GM23338 (cell line): ENCODE results near the gene TGDS. TPM values are rescaled to one million over a fixed set of nuclear protein-coding genes. Genes with fewer than 3 reads are reported as not detected.

Experiments used
- ATAC-seq: fragments of 200-7000 bp; cut with Tn5 transposase; 3 replicates; pipeline ENCODE4 v1.9.1; 2020
- DNase-seq: peaks from one replicate; pipeline ENCODE4 v3.0.0-alpha.2; 2015; ENCODE audit warnings: low spot score
- H2AFZ ChIP-seq: fragments of 200-600 bp; sonication (generic); 2 replicates; pipeline ENCODE4 v1.8.0; 2016; ENCODE audit warnings: antibody characterized with exemption, mild to moderate bottlenecking, moderate library complexity
- H3F3A ChIP-seq: fragments of 200-600 bp; sonication (generic); replicated peaks from 2 replicates; pipeline ENCODE4 v1.8.0; 2017; ENCODE audit warnings: antibody characterized with exemption, mixed run types, low read depth
- H3K27ac ChIP-seq: fragments of 200-600 bp; sonication (generic); 2 replicates; pipeline ENCODE4 v1.6.1; 2016; ENCODE audit warnings: low read depth
- H3K27me3 ChIP-seq: fragments of 200-600 bp; sonication (generic); 2 replicates; pipeline ENCODE4 v1.8.0; 2016; ENCODE audit warnings: mild to moderate bottlenecking, mixed run types, moderate library complexity; ENCODE audit not compliant: insufficient read depth
- H3K36me3 ChIP-seq: fragments of 200-600 bp; sonication (generic); 2 replicates; pipeline ENCODE4 v1.8.0; 2016; ENCODE audit warnings: mild to moderate bottlenecking; ENCODE audit not compliant: insufficient read depth
- H3K4me1 ChIP-seq: fragments of 200-600 bp; sonication (generic); 2 replicates; pipeline ENCODE4 v1.8.0; 2016; ENCODE audit warnings: mild to moderate bottlenecking, moderate library complexity; ENCODE audit not compliant: insufficient read depth
- H3K4me2 ChIP-seq: fragments of 200-600 bp; sonication (generic); 2 replicates; pipeline ENCODE4 v1.7.1; 2017; ENCODE audit warnings: mixed run types
- H3K4me3 ChIP-seq: fragments of 200-600 bp; sonication (generic); 2 replicates; pipeline ENCODE4 v1.6.1; 2016; ENCODE audit warnings: mixed run types
- H3K79me2 ChIP-seq: fragments of 200-600 bp; sonication (generic); replicated peaks from 2 replicates; pipeline ENCODE4 v1.8.0; 2017; ENCODE audit warnings: mild to moderate bottlenecking; ENCODE audit not compliant: insufficient read depth
- H3K9me2 ChIP-seq: fragments of 200-600 bp; sonication (generic); 2 replicates; pipeline ENCODE4 v1.8.0; 2017; ENCODE audit not compliant: insufficient read depth
- H4K20me1 ChIP-seq: fragments of 200-600 bp; sonication (generic); replicated peaks from 2 replicates; pipeline ENCODE4 v1.8.0; 2017; ENCODE audit warnings: mild to moderate bottlenecking; ENCODE audit not compliant: insufficient read depth
- H3K27ac Mint-ChIP-seq: 2 replicates; pipeline ENCODE4 v1.8.0; 2020; ENCODE audit warnings: inconsistent platforms, mild to moderate bottlenecking, moderate library complexity, mixed read lengths
- H3K27me3 Mint-ChIP-seq: 3 replicates; pipeline ENCODE4 v1.8.0; 2022; ENCODE audit warnings: low read depth, mild to moderate bottlenecking, moderate library complexity, mixed read lengths, inconsistent platforms; ENCODE audit not compliant: insufficient read depth, poor library complexity
- H3K36me3 Mint-ChIP-seq: 3 replicates; pipeline ENCODE4 v1.8.0; 2021; ENCODE audit warnings: low read depth, mild to moderate bottlenecking, inconsistent platforms, moderate library complexity, mixed read lengths
- H3K4me1 Mint-ChIP-seq: 3 replicates; pipeline ENCODE4 v1.8.0; 2020; ENCODE audit warnings: mild to moderate bottlenecking, inconsistent platforms, mixed read lengths
- H3K4me3 Mint-ChIP-seq: 3 replicates; pipeline ENCODE4 v1.8.0; 2021; ENCODE audit warnings: moderate library complexity, mild to moderate bottlenecking, inconsistent platforms, mixed read lengths
- H3K9me3 Mint-ChIP-seq: 3 replicates; pipeline ENCODE4 v1.8.0; 2020; ENCODE audit warnings: moderate library complexity, mild to moderate bottlenecking, inconsistent platforms, mixed read lengths
- CREB1 ChIP-seq: fragments of 250-450 bp; sonication (Bioruptor Pico); IDR thresholded peaks from 2 replicates; pipeline ENCODE4 v1.5.0; 2020; ENCODE audit warnings: low read depth, mild to moderate bottlenecking, moderate library complexity
- CTCF ChIP-seq, 2 experiments: fragments of 200-600 bp in 1 of 2; sonication (generic) in 1 of 2; conservative IDR thresholded peaks; 2 replicates each; pipeline versions ENCODE4 v1.5.1 to v1.6.1; 2016 to 2017; ENCODE audit warnings: antibody characterized with exemption in 2 of 2, low read depth in 2 of 2, mild to moderate bottlenecking in 2 of 2, moderate library complexity in 1 of 2
- ETS1 ChIP-seq: IDR thresholded peaks from 2 replicates; pipeline ENCODE4 v1.6.1; 2016; ENCODE audit warnings: antibody characterized with exemption
- EZH2 ChIP-seq: fragments of 200-600 bp; sonication (generic); IDR thresholded peaks from one replicate; pipeline ENCODE4 v1.8.0; 2017; ENCODE audit warnings: antibody characterized with exemption, mild to moderate bottlenecking, low read depth; ENCODE audit not compliant: unreplicated experiment
- EZH2phosphoT487 ChIP-seq: fragments of 200-600 bp; sonication (generic); IDR thresholded peaks from one replicate; pipeline ENCODE4 v1.8.1; 2018; ENCODE audit warnings: antibody characterized with exemption; ENCODE audit not compliant: unreplicated experiment
- JUNB ChIP-seq: IDR thresholded peaks from one replicate; pipeline ENCODE4 v1.6.1; 2016; ENCODE audit warnings: antibody characterized with exemption; ENCODE audit not compliant: unreplicated experiment
- NANOG ChIP-seq: IDR thresholded peaks from 2 replicates; pipeline ENCODE4 v1.6.1; 2016; ENCODE audit warnings: antibody characterized with exemption, borderline replicate concordance
- POLR2AphosphoS5 ChIP-seq: IDR thresholded peaks from 2 replicates; pipeline ENCODE4 v1.6.1; 2016; ENCODE audit warnings: antibody characterized with exemption, low read depth
- REST ChIP-seq: IDR thresholded peaks from one replicate; pipeline ENCODE4 v1.6.1; 2018; ENCODE audit warnings: antibody characterized with exemption; ENCODE audit not compliant: unreplicated experiment
- STAT1 ChIP-seq: IDR thresholded peaks from one replicate; pipeline ENCODE4 v1.6.1; 2016; ENCODE audit warnings: antibody characterized with exemption; ENCODE audit not compliant: unreplicated experiment
- ZNF114 ChIP-seq: fragments of 250-450 bp; sonication (Bioruptor Pico); IDR thresholded peaks from 2 replicates; pipeline ENCODE4 v1.5.0; 2020; ENCODE audit warnings: mild to moderate bottlenecking, moderate library complexity
- ZNF331 ChIP-seq: fragments of 250-450 bp; sonication (Bioruptor Pico); IDR thresholded peaks from 2 replicates; pipeline ENCODE4 v1.5.0; 2020; ENCODE audit warnings: low read depth, mild to moderate bottlenecking, moderate library complexity
- ZNF462 ChIP-seq: fragments of 250-450 bp; sonication (Bioruptor Pico); IDR thresholded peaks from 2 replicates; pipeline ENCODE4 v1.5.0; 2020; ENCODE audit warnings: mild to moderate bottlenecking, moderate library complexity
- polyA plus RNA-seq: library from polyadenylated mRNA; unstranded; fragments of >200 nt; fragmentation: Nextera tagmentation; extraction: Ambion mirVana; gene quantifications from 2 replicates; pipeline ENCODE4 v1.2.1, GENCODE V29; 2016
- total RNA-seq: library from RNA; depleted of rRNA; stranded (reverse); fragments of >200 nt; shearing (Covaris generic); gene quantifications from 2 replicates; pipeline ENCODE4 v1.2.3, GENCODE V29; 2014

Gene TGDS
- total and polyA plus RNA-seq, 2 experiments from 2014 or later = 18.4 to 19.6 TPM

GRCh38 chr13:94558716-94559115 lies 37.2 kb downstream of the TGDS start:
- ATAC-seq (no peak), DNase-seq (peak; percentile 29)
- H3K9me3 Mint-ChIP-seq = no peaks in the 10 kb centered on the region
- H3F3A ChIP-seq = no peaks in the 10 kb centered on the region
- H3K36me3 Mint-ChIP-seq = no peaks in the 10 kb centered on the region
- no peaks in the 10 kb centered on the region for H4K20me1 ChIP-seq
- H3K9me2 ChIP-seq = no peaks in the 10 kb centered on the region
- H3K4me3 Mint-ChIP-seq = no peak overlapping the region
- H3K27me3 Mint-ChIP-seq = no peaks in the 10 kb centered on the region
- no peak overlapping the region for H2AFZ ChIP-seq
- no peak overlapping the region for H3K4me2 ChIP-seq
- no peak overlapping the region for H3K4me3 ChIP-seq
- peaks cover 4% of the 10 kb centered on the region; the same call in 1 of the 3 replicates for H3K4me1 Mint-ChIP-seq
- no peaks in the 10 kb centered on the region for H3K79me2 ChIP-seq
- TF ChIP-seq CTCF (conservative IDR thresholded peaks at IDR 0.05; ENCODE audit: low read depth in 2 of 2) (no peak), POLR2AphosphoS5 (no peak), NANOG (no peak), ZNF331 (CRISPR knock-in tag) (no peak), EZH2phosphoT487 (no peak), ZNF114 (no peak), REST (no peak), ETS1 (no peak), EZH2 (no peak), JUNB (no peak), CREB1 (no peak), ZNF462 (CRISPR knock-in tag) (no peak), STAT1 (no peak)
- H3K27me3 ChIP-seq = no peaks in the 10 kb centered on the region
- no peak overlapping the region for H3K27ac ChIP-seq
- H3K27ac Mint-ChIP-seq = no peak overlapping the region
- H3K36me3 ChIP-seq = no peaks in the 10 kb centered on the region
- no peaks in the 10 kb centered on the region for H3K4me1 ChIP-seq
